ENCODE data around the gene VAPB.

The VAPB gene

GRCh38 chr20:58461104-58461503 is 72.1 kb downstream of the VAPB start:
- peaks cover 42 to 56% of the 10 kb centered on the region in 2 donors for H3K4me1 Mint-ChIP-seq
- H3K27me3 Mint-ChIP-seq = peaks cover 2 to 5% of the 10 kb centered on the region in 2 donors
- H3K9me3 Mint-ChIP-seq = peaks cover 0 to 3% of the 10 kb centered on the region in 2 donors
- no peak for DNase-seq
- H3K4me3 Mint-ChIP-seq = no peak overlapping the region
- H3K27ac Mint-ChIP-seq = no peak overlapping the region
- peaks cover 29 to 43% of the 10 kb centered on the region in 2 donors for H3K36me3 Mint-ChIP-seq
- ATAC-seq (replicated peaks) = no peak

GRCh38 chr20:58461899-58462298 is 72.9 kb downstream of the VAPB start:
- peak overlapping the region; percentile 63 for H3K27ac Mint-ChIP-seq
- H3K9me3 Mint-ChIP-seq = peaks cover 0 to 3% of the 10 kb centered on the region in 2 donors
- no peak for DNase-seq
- no peak for ATAC-seq (replicated peaks)
- peaks cover 26 to 39% of the 10 kb centered on the region in 2 donors for H3K36me3 Mint-ChIP-seq
- peaks cover 40 to 51% of the 10 kb centered on the region in 2 donors for H3K4me1 Mint-ChIP-seq
- H3K4me3 Mint-ChIP-seq = no peak overlapping the region
- H3K27me3 Mint-ChIP-seq = peaks cover 5 to 9% of the 10 kb centered on the region in 2 donors

- no peak overlapping the region for H3K27ac Mint-ChIP-seq
- peaks cover 13 to 28% of the 10 kb centered on the region in 2 donors for H3K36me3 Mint-ChIP-seq
- H3K4me1 Mint-ChIP-seq = peaks cover 28 to 37% of the 10 kb centered on the region in 2 donors
- no peak overlapping the region for H3K4me3 Mint-ChIP-seq
- DNase-seq (no peak), ATAC-seq (replicated peaks) (no peak)
- H3K9me3 Mint-ChIP-seq = peaks cover 0 to 1% of the 10 kb centered on the region in 2 donors
- H3K27me3 Mint-ChIP-seq = peaks cover 5 to 9% of the 10 kb centered on the region in 2 donors
Observed at GRCh38 chr20:58463256-58463655, 74.2 kb downstream of the VAPB start.

- Mint-ChIP-seq H3K27ac (no peak overlapping the region), H3K4me3 (no peak overlapping the region), H3K36me3 (peaks cover 5 to 25% of the 10 kb centered on the region in 2 donors), H3K9me3 (no peaks in the 10 kb centered on the region), H3K27me3 (peaks cover 5 to 9% of the 10 kb centered on the region in 2 donors), H3K4me1 (peaks cover 15 to 21% of the 10 kb centered on the region in 2 donors)
- no peak for DNase-seq
- no peak for ATAC-seq (replicated peaks)
Observed at GRCh38 chr20:58464838-58465237, 75.8 kb downstream of the VAPB start.

GRCh38 chr20:58466095-58466708 is 77.2 kb downstream of the VAPB start:
- Mint-ChIP-seq H3K27ac (no peak overlapping the region), H3K9me3 (no peaks in the 10 kb centered on the region), H3K4me3 (no peak overlapping the region), H3K27me3 (peaks cover 5 to 9% of the 10 kb centered on the region in 2 donors), H3K36me3 (peaks cover 5 to 23% of the 10 kb centered on the region in 2 donors), H3K4me1 (peaks cover 8% of the 10 kb centered on the region in 2 donors)
- DNase-seq (no peak), ATAC-seq (replicated peaks) (no peak)

- Mint-ChIP-seq H3K27me3 (peaks cover 5 to 9% of the 10 kb centered on the region in 2 donors), H3K27ac (no peak overlapping the region), H3K4me1 (peaks cover under 1 to 4% of the 10 kb centered on the region in 2 donors), H3K9me3 (no peaks in the 10 kb centered on the region), H3K4me3 (no peak overlapping the region), H3K36me3 (peaks cover 5 to 18% of the 10 kb centered on the region in 2 donors)
- DNase-seq = no peak
- ATAC-seq (replicated peaks) = no peak
Observed at GRCh38 chr20:58466729-58467571, 77.9 kb downstream of the VAPB start.

- Mint-ChIP-seq H3K27me3 (peaks cover 5 to 9% of the 10 kb centered on the region in 2 donors), H3K4me3 (no peak overlapping the region), H3K27ac (peak overlapping the region; percentile 47), H3K9me3 (no peaks in the 10 kb centered on the region), H3K36me3 (peaks cover 2 to 10% of the 10 kb centered on the region in 2 donors), H3K4me1 (peaks cover 0 to 3% of the 10 kb centered on the region in 2 donors)
- DNase-seq (no peak), ATAC-seq (replicated peaks) (no peak)
Observed at GRCh38 chr20:58467572-58468527, 78.8 kb downstream of the VAPB start.

GRCh38 chr20:58469616-58470015 is 80.6 kb downstream of the VAPB start:
- DNase-seq (no peak), ATAC-seq (replicated peaks) (no peak)
- Mint-ChIP-seq H3K9me3 (no peaks in the 10 kb centered on the region), H3K27me3 (peaks cover 5 to 9% of the 10 kb centered on the region in 2 donors), H3K27ac (peak overlapping the region; percentile 61), H3K36me3 (peaks cover 2 to 10% of the 10 kb centered on the region in 2 donors), H3K4me1 (peaks cover 0 to 3% of the 10 kb centered on the region in 2 donors), H3K4me3 (no peak overlapping the region)

GRCh38 chr20:58470336-58471192 is 81.5 kb downstream of the VAPB start:
- Mint-ChIP-seq H3K4me1 (peaks cover 0 to 3% of the 10 kb centered on the region in 2 donors), H3K36me3 (peaks cover 5 to 10% of the 10 kb centered on the region in 2 donors), H3K27me3 (peaks cover 0 to 9% of the 10 kb centered on the region in 2 donors), H3K9me3 (no peaks in the 10 kb centered on the region), H3K4me3 (no peak overlapping the region), H3K27ac (no peak overlapping the region)
- DNase-seq (no peak), ATAC-seq (replicated peaks) (no peak)

GRCh38 chr20:58471193-58472164 is 82.5 kb downstream of the VAPB start:
- Mint-ChIP-seq H3K4me1 (peaks cover 0 to 2% of the 10 kb centered on the region in 2 donors), H3K4me3 (no peak overlapping the region), H3K36me3 (peaks cover 6 to 12% of the 10 kb centered on the region in 2 donors), H3K9me3 (no peaks in the 10 kb centered on the region), H3K27ac (no peak overlapping the region), H3K27me3 (peaks cover 0 to 3% of the 10 kb centered on the region in 2 donors)
- DNase-seq (no peak), ATAC-seq (replicated peaks) (peak in 1 of 2 donors; percentile 7)

- peaks cover 0 to 4% of the 10 kb centered on the region in 2 donors for H3K9me3 Mint-ChIP-seq
- peaks cover 0 to 1% of the 10 kb centered on the region in 2 donors for H3K4me1 Mint-ChIP-seq
- DNase-seq (no peak), ATAC-seq (replicated peaks) (no peak)
- H3K27me3 Mint-ChIP-seq = no peaks in the 10 kb centered on the region
- H3K27ac Mint-ChIP-seq = no peak overlapping the region
- peaks cover 6 to 21% of the 10 kb centered on the region in 2 donors for H3K36me3 Mint-ChIP-seq
- no peak overlapping the region for H3K4me3 Mint-ChIP-seq
Observed at GRCh38 chr20:58472273-58473018, 83.4 kb downstream of the VAPB start.
